Measurements from ENCODE around the gene EML1. TPM values are rescaled to one million over a fixed set of nuclear protein-coding genes. Genes with fewer than 3 reads are reported as not detected.

Gene EML1
- total RNA-seq, 1 donor from 2014 or later: 36.4 TPM

DNA sequence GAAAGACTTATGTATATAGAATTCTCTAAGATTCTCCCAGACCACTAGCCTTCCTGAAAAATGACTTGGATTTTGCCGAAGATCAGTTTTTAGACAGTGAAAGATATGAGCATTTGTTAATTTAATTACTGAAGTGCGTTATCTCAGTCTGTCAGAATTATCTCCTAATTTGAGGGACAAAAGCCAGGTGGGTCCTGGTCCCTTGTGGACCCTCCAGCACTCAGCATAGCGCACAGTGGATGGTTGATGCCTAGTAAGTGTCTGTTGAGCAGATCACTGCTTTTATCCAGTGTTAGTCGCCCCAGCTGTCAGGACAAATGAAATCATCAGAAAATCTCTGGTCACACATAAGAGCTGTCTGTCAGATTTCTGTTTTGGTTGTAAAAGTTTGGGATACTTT lies 80.4 kb downstream of the EML1 start:
- no peak for TF ChIP-seq CTCF (IDR thresholded peaks at IDR 0.05)
- H3K4me3 Mint-ChIP-seq (ENCODE audit: unreplicated experiment): no peak overlapping the region
- H3K27me3 Mint-ChIP-seq (ENCODE audit: low read depth): no peaks in the 10 kb centered on the region
- no peak overlapping the region for H3K27ac Mint-ChIP-seq (ENCODE audit: unreplicated experiment)
- peaks cover 6% of the 10 kb centered on the region for H3K36me3 Mint-ChIP-seq (ENCODE audit: low read depth)
- H3K4me1 Mint-ChIP-seq (ENCODE audit: low read depth): peaks cover 17% of the 10 kb centered on the region
- no peak for DNase-seq (ENCODE audit: low spot score)
- H3K9me3 Mint-ChIP-seq (ENCODE audit: low read depth): no peaks in the 10 kb centered on the region

- Mint-ChIP-seq H3K36me3 (ENCODE audit: low read depth) (peaks cover 5% of the 10 kb centered on the region), H3K27ac (ENCODE audit: unreplicated experiment) (no peak overlapping the region), H3K27me3 (ENCODE audit: low read depth) (no peaks in the 10 kb centered on the region), H3K4me1 (ENCODE audit: low read depth) (peaks cover 23% of the 10 kb centered on the region), H3K9me3 (ENCODE audit: low read depth) (no peaks in the 10 kb centered on the region), H3K4me3 (ENCODE audit: unreplicated experiment) (no peak overlapping the region)
- DNase-seq (ENCODE audit: low spot score): no peak
- peak; percentile 16 for TF ChIP-seq CTCF (IDR thresholded peaks at IDR 0.05)
Observed at GRCh38 chr14:99874306-99874705, 81.1 kb downstream of the EML1 start.

- TF ChIP-seq CTCF (IDR thresholded peaks at IDR 0.05): no peak
- H3K4me1 Mint-ChIP-seq (ENCODE audit: low read depth): peaks cover 33% of the 10 kb centered on the region
- peaks cover 4% of the 10 kb centered on the region for H3K36me3 Mint-ChIP-seq (ENCODE audit: low read depth)
- H3K9me3 Mint-ChIP-seq (ENCODE audit: low read depth): no peaks in the 10 kb centered on the region
- no peak for DNase-seq (ENCODE audit: low spot score)
- no peak overlapping the region for H3K4me3 Mint-ChIP-seq (ENCODE audit: unreplicated experiment)
- no peak overlapping the region for H3K27ac Mint-ChIP-seq (ENCODE audit: unreplicated experiment)
- H3K27me3 Mint-ChIP-seq (ENCODE audit: low read depth): no peaks in the 10 kb centered on the region
Observed at GRCh38 chr14:99875421-99875820, 82.2 kb downstream of the EML1 start.

GRCh38 chr14:99875836-99876235 lies 82.6 kb downstream of the EML1 start:
- Mint-ChIP-seq H3K9me3 (ENCODE audit: low read depth) (no peaks in the 10 kb centered on the region), H3K27me3 (ENCODE audit: low read depth) (no peaks in the 10 kb centered on the region), H3K4me3 (ENCODE audit: unreplicated experiment) (no peak overlapping the region), H3K4me1 (ENCODE audit: low read depth) (peaks cover 33% of the 10 kb centered on the region), H3K27ac (ENCODE audit: unreplicated experiment) (no peak overlapping the region), H3K36me3 (ENCODE audit: low read depth) (peaks cover 4% of the 10 kb centered on the region)
- DNase-seq (ENCODE audit: low spot score): no peak
- TF ChIP-seq CTCF (IDR thresholded peaks at IDR 0.05): no peak

GRCh38 chr14:99876406-99876805 lies 83.2 kb downstream of the EML1 start:
- TF ChIP-seq CTCF (IDR thresholded peaks at IDR 0.05): no peak
- Mint-ChIP-seq H3K9me3 (ENCODE audit: low read depth) (no peaks in the 10 kb centered on the region), H3K4me3 (ENCODE audit: unreplicated experiment) (no peak overlapping the region), H3K4me1 (ENCODE audit: low read depth) (peaks cover 33% of the 10 kb centered on the region), H3K27ac (ENCODE audit: unreplicated experiment) (no peak overlapping the region), H3K27me3 (ENCODE audit: low read depth) (no peaks in the 10 kb centered on the region), H3K36me3 (ENCODE audit: low read depth) (peaks cover 4% of the 10 kb centered on the region)
- no peak for DNase-seq (ENCODE audit: low spot score)
